Inferior parietal cortex (tissue), 1 donor: Measurements from ENCODE around the gene METTL17.
"Not testable (repeated sequence)": the region's sequence is repeated elsewhere in the genome, so short reads cannot be mapped to it uniquely, and the experiment has no call there.

ENCODE experiments used
- DNase-seq: peaks from one replicate; pipeline ENCODE4 v3.0.0-alpha.2; 2016; ENCODE audit errors: extremely low spot score

METTL17 gene

DNA sequence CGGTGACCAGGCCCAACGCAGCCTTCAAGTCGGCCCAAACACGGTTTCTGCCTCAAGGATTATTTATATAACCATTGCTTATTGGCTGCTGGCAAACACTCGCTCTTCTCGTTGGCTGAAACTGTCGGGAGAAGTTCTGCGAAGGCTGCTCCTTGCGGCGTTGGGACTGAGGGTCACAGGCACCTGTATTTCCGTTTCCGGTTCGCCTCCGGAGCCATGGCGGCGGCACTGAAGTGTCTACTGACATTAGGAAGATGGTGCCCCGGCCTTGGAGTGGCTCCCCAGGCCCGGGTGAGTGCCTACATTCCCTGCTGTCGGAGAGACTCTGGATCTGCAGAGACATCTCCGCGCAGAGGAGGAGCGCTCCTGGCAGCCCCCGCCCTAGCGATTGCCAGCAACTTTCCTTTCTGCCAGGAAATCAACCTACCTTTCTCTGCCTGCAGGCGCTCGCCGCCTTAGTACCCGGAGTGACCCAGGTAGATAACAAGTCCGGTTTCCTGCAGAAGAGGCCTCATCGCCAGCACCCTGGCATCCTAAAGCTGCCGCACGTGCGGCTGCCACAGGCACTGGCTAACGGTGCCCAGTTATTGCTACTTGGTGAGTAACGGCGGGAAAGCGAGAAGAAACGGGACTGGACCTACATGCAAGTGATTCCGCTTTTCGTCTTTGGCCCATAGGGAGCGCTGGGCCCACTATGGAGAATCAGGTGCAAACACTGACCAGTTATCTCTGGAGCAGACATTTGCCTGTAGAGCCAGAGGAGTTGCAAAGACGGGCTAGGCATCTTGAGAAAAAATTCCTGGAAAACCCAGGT, at the start of gene METTL17:
METTL17 (plus strand) TSS at position 194 of the 814 bp plus-strand sequence; CDS start at position 217, 23 bp downstream.
- DNase-seq = peak; percentile 95

GRCh38 chr14:20945146-20945545, 44.6 kb upstream of the METTL17 start:
- not testable (repeated sequence) for DNase-seq

GRCh38 chr14:20946707-20947106, 43.1 kb upstream of the METTL17 start:
- DNase-seq = not testable (repeated sequence)

- DNase-seq = not testable (repeated sequence)
Observed at GRCh38 chr14:20954736-20955537, 34.8 kb upstream of the METTL17 start, which contains the start of gene RNASE2. TSS of gene RNASE2 (plus strand) at chr14:20955487. CDS start at chr14:20955772, 285 bp downstream.

- DNase-seq = not testable (repeated sequence)
Observed at GRCh38 chr14:20955538-20955873, 34.3 kb upstream of the METTL17 start.

GRCh38 chr14:20956376-20956976, 33.3 kb upstream of the METTL17 start:
- no peak for DNase-seq

DNA sequence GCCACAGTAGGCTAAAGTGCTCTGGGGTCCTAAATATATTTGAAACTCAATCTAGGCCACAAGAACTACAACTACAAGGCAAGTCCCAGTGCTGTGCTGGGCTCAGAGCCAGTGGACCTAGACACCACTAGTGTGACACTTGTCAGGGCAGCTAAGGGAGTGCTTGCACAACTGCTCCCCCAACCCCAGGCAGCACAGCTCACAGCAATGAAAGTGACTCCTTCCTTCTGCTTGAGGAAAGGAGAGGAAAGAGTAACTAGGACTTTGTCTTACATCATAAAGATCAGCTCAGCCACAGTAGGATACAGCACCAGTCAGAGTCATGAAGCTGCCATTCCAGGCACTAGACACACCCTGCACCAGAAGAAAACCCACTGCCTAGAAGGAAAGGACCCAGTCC, 30.8 kb upstream of the METTL17 start:
- not testable (repeated sequence) for DNase-seq

GRCh38 chr14:20969336-20969735, 20.4 kb upstream of the METTL17 start:
- no peak for DNase-seq

- DNase-seq = no peak
Observed at GRCh38 chr14:20970647-20970982, 19.2 kb upstream of the METTL17 start.

DNA sequence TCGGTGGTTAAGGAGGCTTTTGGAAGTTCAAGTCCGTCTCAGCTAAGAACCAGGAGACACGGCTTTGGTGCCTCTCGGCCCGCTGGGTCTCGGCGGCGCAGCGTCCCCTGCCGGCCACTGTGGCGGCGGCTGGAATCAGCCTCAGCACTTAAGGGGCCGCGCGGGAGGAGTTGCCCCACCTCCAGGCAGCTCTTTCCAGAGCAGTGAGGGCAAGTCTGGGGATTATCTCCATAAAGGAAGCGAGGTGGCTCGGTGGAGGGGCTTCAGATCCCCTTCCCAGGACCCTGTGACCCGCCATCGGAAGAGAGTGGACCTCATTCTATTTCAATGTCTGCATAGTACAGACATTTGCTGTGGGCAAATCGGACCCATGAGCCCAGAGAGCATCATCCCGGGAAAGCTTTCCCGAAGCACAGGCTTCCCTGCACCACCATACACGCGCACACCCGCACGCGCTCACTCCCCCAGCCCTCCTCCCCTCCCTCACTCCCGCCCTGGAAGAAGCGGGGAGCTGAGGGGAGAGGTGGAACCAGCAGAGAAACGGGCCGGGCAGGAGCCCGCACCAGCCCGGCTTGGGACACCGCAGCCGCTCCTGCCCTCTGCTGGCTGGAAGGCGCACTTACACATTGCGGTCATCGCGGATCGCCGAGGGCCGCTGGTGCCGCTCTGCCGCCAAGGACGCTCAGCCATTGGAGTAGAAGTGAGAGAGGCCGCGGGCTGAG, 18.6 kb upstream of the METTL17 start:
- DNase-seq = peak; percentile 81

DNA sequence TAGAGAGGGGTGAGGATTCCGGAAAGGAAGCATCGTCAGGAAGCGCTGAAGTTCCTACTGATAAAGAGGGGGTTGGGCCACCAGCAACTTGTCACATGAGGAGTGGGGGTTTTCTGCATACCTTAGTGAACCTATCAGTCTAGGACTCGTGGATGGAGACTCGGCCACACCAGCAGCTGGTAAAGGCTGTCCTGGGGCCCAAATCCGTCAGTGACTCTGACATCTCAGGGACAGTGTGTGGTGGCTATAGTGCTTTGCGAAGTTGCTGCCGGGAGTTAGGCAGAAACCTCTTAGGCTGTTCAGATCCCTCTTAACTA, 18.1 kb upstream of the METTL17 start:
- no peak for DNase-seq

- no peak for DNase-seq
Observed at GRCh38 chr14:20973501-20973900, 16.3 kb upstream of the METTL17 start.

DNA sequence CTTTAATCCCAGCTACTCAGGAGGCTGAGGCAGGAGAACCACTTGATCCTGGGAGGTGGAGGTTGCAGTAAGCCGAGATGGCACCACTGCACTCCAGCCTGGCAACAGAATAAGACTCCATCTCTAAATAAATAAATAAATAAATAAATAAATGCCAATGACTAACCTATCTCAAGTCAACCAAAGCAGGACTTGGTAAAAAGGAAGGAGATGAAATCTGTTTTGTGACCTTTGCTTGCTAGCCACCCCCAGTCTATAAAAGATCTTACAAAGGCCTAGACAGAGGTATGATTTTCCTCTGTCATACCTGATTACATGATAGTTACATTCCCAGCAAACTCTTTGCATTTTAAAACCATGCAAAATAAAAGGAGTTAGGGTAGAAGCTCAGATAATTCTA, 13.5 kb upstream of the METTL17 start:
- DNase-seq = no peak

DNA sequence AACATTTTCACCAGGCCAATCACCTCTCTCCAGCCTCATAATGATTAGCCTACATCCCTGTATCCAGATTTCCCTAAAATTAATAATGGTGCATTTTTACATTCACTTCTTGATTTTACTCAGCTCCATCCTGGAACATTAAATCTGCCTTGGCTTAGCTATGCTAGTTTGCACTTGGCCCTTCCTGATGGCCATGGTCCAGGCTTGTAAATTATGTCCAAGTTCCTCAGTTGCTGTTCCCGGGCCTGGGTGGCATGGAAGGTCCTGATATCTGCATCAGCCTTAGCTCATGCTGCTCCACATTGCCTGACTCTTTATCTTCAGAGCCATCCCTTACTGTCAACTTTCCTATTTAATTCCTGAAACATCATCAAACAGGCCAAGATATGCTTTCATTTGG, 11.1 kb upstream of the METTL17 start:
- DNase-seq = no peak

GRCh38 chr14:20980906-20981305, 8.9 kb upstream of the METTL17 start:
- no peak for DNase-seq

DNA sequence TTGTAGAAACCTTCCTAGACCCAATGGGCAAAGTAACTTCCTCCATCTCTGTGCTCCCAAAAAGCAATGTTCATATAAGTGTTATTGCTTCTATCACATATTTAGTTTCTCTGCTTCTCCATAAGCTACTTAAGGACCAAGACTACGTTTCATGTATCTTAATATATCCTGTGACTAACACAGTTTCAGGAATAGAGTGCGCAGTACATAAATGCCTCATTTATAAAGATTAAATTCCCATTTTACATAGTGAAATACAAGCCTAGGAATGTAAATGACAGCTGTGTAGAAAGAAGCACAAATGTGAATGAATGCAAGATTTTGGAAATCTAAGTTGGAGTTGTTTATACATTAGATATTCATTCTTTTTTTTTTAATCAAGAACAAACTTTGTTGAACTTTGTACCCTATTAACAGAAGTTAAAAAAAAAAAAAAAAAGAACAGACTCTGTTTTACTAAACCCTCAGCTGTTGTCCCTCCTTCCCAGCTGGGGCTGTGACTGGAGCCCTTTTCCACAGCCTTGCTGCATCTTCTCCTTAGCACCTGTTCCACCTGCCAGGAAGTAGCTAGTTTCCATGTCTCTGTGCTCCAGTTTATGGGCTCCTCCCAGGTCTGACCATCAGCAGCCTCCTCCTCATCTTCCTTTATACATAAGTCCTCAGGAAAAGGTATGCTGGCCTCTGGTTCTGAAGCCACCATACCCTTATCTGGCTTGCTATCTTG, 7.0 kb upstream of the METTL17 start:
- DNase-seq = no peak

GRCh38 chr14:20985650-20986049, 4.1 kb upstream of the METTL17 start:
- not testable (repeated sequence) for DNase-seq

DNA sequence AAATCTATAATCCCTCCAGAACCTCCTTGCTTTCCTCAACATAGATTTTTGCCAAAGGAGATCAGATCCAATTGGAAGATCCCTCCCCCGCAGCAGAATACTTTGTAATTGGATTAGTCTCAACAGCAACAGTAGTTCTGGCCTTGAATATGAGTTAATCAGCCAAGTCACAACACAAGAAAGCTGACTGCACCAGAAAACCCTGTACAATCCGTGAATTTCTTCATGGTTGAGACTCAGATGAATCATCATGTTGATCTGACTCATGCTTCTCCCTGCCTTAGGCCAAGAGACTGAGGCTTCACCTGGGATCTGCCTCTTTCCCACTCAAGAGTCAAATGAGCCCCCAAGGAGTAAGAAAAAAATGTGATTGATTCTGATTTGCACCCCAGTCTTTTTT, 3.0 kb upstream of the METTL17 start:
- peak; percentile 22 for DNase-seq

DNA sequence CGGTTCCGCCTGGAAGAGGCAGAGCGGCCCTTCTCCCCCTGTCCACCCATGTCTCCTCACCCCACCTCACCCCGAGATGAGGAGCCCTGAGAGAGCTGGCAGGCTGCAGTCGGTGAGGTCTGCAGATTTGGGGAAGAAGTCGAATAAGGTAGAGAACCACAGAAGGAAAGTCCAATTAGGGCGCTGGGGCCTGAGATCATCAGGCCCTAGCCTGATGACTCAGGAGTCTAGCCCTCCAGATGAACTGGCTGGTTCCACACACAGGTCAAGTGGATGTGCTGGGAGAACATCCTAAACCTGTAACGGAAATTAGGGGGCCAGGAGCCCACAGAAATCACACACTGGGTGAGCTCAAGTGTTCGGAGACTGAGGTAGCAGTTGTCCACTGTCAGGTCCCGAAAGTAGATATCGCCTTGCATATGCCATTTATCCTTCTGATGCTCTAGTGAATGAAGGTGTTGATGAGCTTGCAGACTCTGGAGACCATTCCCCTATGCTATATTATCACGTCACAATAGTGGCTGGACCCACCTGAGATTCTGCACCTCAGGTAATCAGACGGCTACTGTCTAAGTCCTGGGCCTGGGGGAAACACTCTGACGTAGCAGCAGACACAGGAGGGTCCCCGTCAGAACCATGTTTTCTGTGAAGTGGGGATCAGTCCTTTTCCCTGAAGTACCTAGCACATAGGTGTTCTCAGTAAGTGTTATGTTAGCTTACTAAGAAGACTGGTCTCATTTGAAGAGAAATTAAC, 886 bp upstream of the METTL17 start:
- no peak for DNase-seq

DNA sequence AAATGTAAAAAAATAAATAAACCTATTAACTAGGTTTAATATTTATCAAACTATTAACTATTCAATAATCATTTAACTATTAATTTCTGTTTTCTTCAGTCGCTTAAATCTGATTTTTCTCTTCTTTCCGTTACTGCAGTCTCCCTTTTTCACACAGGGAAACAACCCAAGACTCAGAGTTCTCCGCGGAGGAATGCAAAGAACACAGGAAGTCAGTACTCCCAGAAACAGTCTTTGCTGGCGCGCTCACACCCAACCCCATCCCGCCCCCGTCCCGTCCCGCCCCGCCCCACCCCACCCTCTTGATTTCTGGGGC, 351 bp upstream of the METTL17 start:
- no peak for DNase-seq

DNA sequence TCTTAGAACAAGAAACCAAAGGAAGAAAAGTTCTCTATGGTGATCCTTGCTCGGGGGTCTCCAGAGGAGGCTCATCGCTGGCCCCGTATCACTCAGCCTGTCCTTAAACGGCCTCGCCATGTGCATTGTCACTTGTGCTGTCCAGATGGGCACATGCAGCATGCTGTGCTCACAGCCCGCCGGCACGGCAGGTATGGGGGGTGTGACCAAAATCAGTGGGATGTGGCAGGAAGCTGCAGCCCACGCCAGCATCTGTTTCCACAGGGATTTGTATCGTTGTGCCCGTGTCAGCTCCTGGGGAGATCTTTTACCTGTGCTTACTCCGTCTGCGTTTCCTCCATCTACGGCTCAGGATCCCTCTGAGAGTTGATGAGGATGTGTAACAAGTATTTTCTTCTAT, 6.7 kb downstream of the METTL17 start:
- no peak for DNase-seq
